RCC 7860 (cell line): ENCODE measurements around the gene SACM1L.
"Not testable (repeated sequence)": the region's sequence is repeated elsewhere in the genome, so short reads cannot be mapped to it uniquely, and the experiment has no call there.

Experiments used
- DNase-seq: peaks from one replicate; pipeline ENCODE4 v3.0.0-alpha.2; 2015; ENCODE audit warnings: low spot score
- FAIRE-seq: peaks from 2 replicates; lab custom pipeline; 2012; peaks lifted over from hg19 to GRCh38; lab: Jason Lieb, UNC

Gene SACM1L

DNA sequence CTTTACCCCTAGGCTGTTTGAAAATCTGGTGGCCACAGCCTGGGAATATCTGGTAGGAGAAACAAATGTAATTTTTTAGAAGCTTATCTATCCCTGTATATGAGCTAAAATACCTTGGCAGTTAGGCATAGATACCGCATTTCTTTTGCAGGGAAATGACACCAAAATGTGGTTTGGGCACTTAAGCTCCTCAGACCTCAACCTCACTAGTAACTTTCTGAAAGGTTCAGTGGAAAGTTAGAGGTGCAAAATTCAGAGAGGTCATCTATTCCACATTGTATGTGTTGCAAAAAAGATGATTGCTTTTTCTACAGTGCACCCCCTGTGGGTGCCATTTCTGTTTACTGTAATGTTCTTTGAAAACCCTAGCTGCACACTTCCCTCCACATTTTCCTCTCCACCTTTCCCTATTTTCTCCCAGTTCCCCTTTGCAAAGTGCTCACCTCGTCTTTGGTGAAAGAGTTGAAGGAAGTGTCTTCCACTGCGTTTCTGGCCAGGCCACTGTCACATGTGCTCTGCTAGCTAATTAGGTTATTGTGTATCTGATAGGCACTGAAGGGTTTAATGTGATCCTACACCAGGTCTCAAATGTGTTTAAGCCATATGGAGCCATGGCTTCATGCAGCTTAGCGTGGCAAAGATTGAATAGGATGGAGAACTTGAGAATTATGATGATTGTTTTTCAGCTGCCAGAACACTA is 1.3 kb downstream of the SACM1L start:
- FAIRE-seq (no peak), DNase-seq (no peak)

DNA sequence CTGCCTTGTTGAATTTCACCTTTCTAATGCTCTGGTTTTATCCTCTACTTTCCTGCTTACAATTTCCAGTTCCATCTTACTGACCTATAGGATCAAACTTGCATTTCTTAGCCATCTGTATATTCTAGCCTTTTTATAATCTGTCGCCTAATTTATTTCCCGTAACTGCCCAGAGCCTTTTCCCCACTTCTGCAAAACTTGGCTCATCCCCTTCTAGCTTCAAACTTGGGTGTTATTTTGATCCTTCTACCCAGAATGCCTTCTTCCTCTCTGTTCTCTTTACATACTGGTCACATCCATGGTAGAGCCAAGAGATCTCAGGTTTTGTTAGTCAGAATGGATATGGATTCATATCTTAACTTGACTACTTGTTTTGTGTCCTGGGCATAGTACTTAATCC is 2.6 kb downstream of the SACM1L start:
- DNase-seq (no peak), FAIRE-seq (no peak)

GRCh38 chr3:45692866-45693265 is 3.7 kb downstream of the SACM1L start:
- FAIRE-seq (no peak), DNase-seq (no peak)

- DNase-seq = no peak
- FAIRE-seq = no peak
Measured at GRCh38 chr3:45693941-45694521, 4.8 kb downstream of the SACM1L start.

DNA sequence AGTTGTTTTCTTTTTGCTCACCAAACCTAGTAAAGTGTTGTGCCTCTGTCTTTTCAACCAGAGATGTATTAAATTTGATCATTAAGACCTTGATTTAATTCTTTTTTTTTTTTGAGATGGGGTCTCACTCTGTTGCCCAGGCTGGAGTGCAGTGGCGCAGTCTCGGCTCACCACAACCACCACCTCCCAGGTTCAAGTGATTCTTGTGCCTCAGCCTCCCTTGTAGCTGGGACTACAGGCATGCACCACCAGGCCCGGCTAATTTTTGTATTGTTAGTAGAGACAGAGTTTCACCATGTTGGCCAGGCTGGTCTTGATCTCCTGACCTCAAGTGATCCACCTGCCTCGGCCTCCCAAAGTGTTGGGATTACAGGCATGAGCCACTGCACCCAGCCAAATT is 6.0 kb downstream of the SACM1L start:
- DNase-seq, FAIRE-seq: not testable (repeated sequence)

- no peak for FAIRE-seq
- no peak for DNase-seq
Measured at GRCh38 chr3:45700570-45701073, 11.4 kb downstream of the SACM1L start.

GRCh38 chr3:45701172-45701867 is 12.1 kb downstream of the SACM1L start:
- FAIRE-seq (no peak), DNase-seq (no peak)

GRCh38 chr3:45704301-45704943 is 15.2 kb downstream of the SACM1L start:
- no peak for FAIRE-seq
- DNase-seq = no peak

DNA sequence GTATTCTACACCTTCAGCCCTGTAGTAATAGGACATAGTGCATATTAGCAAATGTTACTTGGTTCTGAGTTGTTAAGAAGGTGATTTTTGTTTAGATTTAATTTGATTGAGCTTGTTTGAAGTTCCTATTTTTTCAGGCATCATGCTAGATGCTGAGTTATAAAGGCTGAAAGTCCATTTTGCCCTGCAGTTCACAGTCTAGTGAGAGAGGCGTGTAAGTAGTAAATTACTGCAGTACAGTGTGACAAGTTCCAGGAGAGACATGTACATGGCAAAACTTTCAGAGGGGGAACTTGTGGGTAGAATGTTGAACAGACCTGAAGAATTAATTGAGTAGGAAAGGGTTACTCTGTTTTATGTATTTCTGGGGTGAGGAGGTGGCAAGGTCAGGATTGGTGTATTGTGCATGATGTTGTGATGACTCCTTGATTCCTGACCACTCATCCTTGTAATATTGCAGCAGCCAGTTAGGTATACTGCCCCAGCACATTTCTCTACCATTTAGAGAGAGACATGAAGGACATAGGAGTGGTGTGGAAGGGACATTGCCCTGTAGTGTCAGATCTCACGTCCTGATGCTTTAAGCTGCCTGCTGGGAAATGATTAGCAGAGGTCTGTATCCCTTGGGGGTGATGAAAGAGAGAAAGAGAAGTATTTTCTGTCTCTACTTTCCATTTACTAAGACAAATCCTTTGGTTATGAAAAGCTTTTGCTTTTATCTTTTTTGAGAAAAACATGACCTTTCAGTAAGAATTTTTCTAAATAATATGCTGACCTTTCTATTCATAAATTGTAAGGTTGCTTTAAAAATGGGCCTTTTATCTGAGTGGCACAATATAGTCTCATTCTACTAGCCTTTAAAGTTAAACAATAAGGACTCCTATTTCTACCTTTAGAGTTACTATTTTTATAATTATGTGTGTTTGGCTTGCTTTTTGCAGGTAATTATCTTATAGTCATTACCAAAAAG is 16.9 kb downstream of the SACM1L start:
- peak; percentile 21 for FAIRE-seq
- DNase-seq = peak; percentile 33

- no peak for FAIRE-seq
Measured at GRCh38 chr3:45711931-45712330, 22.7 kb downstream of the SACM1L start.

GRCh38 chr3:45712434-45713110 is 23.4 kb downstream of the SACM1L start:
- FAIRE-seq (no peak), DNase-seq (no peak)

More at GRCh38 chr3:45711931-45712330, 22.7 kb downstream of the SACM1L start:
- no peak for DNase-seq

DNA sequence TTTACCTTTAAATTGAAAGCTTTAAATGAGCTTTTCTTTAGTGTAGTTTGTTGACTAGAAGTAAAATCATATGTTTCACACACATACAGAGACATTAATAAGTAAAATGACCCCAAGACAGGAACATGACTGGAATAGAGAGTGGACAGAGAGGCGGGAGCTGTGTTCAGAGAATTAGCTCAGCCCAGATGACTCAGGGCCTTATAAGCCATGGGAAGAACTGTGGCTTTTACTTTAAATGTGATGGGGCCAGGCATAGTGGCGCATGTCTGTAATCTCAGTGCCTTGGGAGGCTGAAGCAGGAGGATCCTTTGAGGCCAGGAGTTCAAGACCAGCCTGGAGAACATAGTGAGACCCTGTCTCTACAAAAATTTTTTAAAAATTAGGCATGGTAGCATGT is 26.7 kb downstream of the SACM1L start:
- DNase-seq (no peak), FAIRE-seq (no peak)

DNA sequence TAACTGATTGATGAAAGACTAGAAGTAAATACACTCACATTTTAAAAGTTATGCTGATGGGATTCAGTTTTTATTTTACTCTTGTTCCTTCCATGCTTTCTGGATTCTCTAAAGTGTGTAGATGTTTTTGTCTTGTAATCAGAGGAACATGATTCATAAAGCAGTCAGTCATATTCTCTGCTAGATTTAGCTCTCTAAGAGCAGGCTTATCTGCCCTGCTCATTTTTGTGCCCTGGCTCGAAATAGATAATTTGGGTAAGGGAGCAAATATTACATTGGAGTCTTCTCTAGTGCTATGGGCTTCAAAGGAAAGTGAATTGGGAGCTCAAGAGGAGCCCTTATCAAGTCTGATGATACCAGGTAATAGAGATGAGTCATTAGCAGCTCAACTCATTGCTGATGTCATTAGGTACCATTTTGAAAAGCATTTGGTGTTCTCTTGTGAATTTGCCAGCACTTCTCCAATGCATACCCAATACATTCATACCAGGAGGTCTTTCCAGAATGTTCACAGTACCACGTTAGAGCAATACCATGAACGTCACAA is 27.7 kb downstream of the SACM1L start:
- DNase-seq (no peak), FAIRE-seq (no peak)

DNA sequence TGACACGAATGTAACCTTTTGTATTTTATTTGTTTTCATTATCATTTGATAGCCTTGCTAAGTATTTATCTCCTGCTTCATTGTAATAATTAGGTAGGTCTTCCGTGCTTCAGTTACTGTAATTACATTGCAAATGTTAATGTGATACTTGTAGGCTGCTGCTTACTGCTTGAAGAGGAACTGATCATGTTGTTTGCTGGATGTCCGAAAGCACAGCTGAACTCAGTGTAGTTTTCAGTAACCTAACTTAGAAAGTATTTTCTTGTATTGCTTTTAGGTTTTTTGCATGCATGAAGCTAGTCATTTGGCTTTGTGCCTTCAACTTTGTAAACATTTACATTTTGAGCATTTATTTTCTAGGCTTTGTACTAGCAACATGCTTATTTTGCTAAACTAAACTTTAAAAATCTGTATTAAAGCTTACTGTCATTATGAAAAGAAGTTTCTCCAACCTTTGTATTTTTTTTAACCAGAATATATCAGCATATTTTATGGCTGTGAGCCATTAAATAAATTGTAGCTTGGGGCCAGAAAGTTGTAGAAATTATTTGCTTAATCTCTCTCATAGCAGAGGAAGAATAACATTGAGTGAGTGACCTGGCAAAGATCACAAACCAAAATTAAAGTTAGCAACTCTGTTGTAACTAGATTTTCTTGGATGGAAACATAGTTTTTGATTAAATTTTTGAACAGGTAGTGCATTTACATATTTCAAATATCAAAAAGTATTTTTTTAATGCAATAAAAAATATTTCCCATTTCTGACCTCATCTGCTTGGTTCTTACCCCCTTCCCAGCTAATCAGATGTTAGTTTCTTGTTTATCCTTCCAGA is 30.7 kb downstream of the SACM1L start:
- FAIRE-seq = no peak
- no peak for DNase-seq

DNA sequence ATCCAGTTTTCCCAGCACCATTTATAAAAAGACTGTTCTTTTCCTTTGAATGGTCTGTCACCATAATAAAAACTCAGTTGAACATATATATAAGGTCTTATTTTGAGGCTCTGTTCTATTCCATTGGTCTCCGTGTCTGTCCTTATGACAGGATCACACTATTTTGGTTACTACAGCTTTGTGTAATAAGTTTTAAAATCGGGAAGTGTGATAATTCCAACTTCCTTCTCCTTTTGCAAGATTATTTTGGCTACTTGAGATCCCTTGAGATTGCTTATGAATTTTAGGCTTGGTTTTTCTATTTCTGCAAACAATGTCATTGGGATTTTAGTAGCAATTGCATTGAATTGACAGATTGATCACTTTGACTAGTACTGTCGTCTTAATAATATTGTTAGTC is 35.7 kb downstream of the SACM1L start:
- DNase-seq (no peak), FAIRE-seq (no peak)

DNA sequence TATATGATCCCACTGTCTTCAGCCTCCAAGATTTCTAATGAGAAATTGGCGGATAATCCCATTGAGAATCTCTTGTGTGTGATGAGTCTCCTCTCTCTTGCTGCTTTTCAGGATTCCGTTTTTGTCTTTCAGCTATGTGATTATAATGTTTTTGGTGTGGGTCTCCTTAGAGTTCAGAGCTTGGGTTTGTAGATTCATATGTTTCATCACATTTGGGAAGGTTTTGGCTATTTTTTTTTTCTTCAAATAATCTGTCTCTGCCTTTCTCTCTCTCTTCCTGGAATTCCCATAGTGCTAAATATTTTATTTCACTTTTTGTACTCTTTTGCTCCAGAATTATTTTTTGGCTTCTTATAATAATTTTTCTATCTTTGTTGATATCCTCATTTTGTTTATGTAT is 40.4 kb downstream of the SACM1L start:
- DNase-seq (no peak), FAIRE-seq (no peak)

DNA sequence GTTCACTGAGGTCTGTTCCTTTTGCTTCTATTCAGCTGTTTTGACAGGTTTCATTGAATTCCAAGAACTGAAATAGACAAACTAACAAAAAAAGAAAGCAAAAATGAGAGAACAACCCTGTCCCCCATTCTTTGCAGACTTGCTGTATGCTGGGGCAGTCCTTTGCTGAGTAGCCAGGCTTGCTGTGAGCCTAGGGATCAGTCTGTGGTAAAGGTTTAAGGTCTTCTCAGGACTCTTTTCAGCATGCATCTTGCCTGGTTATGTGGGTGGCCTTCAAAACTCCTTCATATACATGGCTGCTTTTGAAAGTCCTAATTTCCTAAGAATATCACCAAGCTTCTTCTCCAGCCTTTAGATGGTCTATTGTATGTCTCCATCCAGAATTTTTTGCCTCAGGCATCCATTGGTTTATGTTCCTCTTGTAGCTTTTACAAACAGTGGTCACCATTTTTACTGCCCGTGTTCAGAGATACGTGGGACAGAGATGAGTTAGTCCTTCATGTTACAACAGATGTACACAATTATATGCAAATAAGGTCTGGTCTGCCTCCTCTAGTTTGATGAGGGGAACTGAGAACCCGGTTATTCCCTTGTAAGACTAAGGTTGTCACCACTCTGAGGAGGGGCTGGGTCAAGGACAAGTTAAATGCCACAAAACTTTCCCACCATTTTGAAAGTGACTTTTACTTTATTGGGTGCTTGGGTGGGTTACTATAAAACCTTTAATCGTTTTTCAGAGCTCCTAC is 41.4 kb downstream of the SACM1L start:
- no peak for FAIRE-seq

DNA sequence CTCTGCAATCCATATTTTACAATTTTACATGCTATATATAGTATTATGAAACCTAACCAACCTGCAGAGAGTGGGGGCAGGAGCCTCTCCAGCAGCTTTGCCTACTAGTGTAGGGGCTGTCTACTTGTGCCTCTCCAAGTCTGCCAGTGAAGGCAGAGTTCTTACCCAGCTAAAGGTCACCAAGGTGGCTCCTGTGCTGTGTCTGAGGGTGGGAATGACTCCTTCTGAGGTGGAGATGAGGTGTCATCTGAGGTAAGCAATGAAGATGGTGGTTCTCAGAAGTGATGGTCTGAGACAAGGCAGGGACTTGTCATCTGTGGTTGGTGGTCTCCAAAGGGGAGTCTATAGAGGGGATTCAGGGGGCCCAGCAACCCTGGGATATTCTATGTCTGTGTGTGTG is 47.5 kb downstream of the SACM1L start:
- FAIRE-seq = no peak

More for the DNA sequence above, 41.4 kb downstream of the SACM1L start:
- no peak for DNase-seq

More for the DNA sequence above, 47.5 kb downstream of the SACM1L start:
- DNase-seq = no peak
